ENCODE data around the gene SYCP3.

DNA sequence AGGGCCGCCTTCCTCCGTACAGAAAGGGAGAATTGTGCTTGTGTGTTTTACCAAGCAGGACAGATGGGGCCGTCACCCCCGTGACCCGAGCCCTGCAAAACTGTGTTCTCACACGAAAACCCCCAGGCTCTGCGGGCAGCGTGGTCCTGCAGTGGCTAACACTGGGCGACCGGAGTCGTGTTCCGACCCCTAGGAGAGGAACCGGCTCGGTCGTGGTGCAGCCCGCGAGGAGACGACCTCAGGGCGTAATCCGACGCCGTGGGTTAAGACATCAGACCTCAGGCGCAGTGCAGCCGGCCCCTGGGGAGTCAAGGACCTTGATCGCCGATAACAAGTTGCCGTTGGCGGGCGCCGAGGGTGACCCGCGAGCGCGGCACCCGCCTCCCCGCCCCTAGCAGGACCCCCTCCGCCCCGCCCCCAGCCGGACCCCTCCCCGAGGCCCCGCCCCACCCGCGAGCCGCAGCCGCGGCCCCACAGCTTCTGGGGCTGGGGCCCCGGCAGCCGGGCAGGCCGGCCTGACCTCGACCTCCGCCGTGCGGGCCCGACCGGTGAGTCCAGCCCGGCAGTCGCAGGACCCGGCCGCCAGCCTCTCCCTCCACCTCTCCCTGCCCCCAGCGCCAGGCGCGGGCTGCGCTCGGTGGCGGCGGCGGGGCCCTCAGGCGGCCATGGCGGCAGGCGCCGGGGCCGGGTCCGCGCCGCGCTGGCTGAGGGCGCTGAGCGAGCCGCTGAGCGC lies 41.9 kb downstream of the SYCP3 start, which contains the start of gene CHPT1:
- TF ChIP-seq, protein P1, sequence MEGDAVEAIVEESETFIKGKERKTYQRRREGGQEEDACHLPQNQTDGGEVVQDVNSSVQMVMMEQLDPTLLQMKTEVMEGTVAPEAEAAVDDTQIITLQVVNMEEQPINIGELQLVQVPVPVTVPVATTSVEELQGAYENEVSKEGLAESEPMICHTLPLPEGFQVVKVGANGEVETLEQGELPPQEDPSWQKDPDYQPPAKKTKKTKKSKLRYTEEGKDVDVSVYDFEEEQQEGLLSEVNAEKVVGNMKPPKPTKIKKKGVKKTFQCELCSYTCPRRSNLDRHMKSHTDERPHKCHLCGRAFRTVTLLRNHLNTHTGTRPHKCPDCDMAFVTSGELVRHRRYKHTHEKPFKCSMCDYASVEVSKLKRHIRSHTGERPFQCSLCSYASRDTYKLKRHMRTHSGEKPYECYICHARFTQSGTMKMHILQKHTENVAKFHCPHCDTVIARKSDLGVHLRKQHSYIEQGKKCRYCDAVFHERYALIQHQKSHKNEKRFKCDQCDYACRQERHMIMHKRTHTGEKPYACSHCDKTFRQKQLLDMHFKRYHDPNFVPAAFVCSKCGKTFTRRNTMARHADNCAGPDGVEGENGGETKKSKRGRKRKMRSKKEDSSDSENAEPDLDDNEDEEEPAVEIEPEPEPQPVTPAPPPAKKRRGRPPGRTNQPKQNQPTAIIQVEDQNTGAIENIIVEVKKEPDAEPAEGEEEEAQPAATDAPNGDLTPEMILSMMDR (conservative IDR thresholded peaks at IDR 0.05; ENCODE audit: low read depth, low read length), result no peak
- TF ChIP-seq EZH2 (IDR thresholded peaks at IDR 0.05; ENCODE audit: borderline replicate concordance, low read depth, low read length, poor library complexity, severe bottlenecking), result no peak
